Measurements from ENCODE around the gene ICAM2. TPM values are rescaled to one million over a fixed set of nuclear protein-coding genes. Genes with fewer than 3 reads are reported as not detected.
A peak's percentile ranks its signal among the peaks of the same experiment; 100 is the strongest.

Gene ICAM2
- total RNA-seq, 4 donors from 2014 or later, result 6.4 to 24.3 (median 9.3) TPM; not detected in 1

DNA sequence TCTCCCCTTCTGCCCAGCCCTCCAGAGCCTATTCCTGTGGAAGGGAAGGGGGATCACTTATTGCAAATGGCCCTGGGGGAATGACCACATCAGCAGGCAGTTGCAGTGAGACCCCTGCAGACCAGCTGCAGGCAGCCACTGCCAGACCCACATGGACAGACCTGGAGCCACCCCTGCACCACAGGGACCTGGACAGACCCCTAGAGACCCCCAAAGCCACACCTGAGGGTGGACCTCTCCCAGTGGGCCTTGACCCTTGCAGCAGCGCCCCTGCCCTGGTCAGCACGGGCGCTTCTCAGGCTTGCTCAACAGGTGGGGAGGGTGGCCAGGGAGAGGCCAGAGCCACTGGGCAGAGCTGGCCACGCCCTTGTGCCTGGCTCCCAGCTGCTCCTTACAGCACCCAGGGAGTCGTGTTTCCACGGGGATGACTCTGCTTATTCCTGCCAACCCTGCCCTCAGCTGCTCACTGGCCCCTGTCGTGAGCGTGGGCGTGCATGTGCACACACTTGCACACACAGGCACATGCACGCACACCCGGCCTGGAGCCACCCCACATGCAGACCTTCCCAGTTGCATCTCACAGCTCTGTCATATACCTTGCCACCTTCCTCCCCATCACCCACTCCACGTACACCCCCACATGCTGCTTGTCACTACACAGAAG is 46.4 kb downstream of the ICAM2 start:
- peak; percentile 26 for DNase-seq
- in situ Hi-C loops (cut with MboI; ENCODE audit: low pct_ligation_motif_present in 1 of 4, low pct_unique_long_range_greater_than_20kb in 1 of 4, low sequenced_read_pairs in 3 of 4) (no loop called here), intact Hi-C loops (cut with DNase I; ENCODE audit: low total_unique reads) (no loop called here)
- 57% methylated on average over 12 of the region's 12 CpGs; no CpG with 5 or more reads in 1 of the 2 donors for whole genome bisulfite sequencing, 2 donors (ENCODE audit: low coverage in 1 of 2)
- Histone ChIP-seq H3K27ac (no peak overlapping the region), H3K4me1 (no peaks in the 10 kb centered on the region), H3K4me3 (no peak overlapping the region), H3K27me3 (no peaks in the 10 kb centered on the region), H3K36me3 (no peaks in the 10 kb centered on the region), H3K9me3 (no peaks in the 10 kb centered on the region)
- no peak for TF ChIP-seq EP300 (IDR thresholded peaks at IDR 0.05; ENCODE audit: low read depth)
- no peak for TF ChIP-seq POLR2AphosphoS5 (IDR thresholded peaks at IDR 0.05)
- TF ChIP-seq, protein P1, sequence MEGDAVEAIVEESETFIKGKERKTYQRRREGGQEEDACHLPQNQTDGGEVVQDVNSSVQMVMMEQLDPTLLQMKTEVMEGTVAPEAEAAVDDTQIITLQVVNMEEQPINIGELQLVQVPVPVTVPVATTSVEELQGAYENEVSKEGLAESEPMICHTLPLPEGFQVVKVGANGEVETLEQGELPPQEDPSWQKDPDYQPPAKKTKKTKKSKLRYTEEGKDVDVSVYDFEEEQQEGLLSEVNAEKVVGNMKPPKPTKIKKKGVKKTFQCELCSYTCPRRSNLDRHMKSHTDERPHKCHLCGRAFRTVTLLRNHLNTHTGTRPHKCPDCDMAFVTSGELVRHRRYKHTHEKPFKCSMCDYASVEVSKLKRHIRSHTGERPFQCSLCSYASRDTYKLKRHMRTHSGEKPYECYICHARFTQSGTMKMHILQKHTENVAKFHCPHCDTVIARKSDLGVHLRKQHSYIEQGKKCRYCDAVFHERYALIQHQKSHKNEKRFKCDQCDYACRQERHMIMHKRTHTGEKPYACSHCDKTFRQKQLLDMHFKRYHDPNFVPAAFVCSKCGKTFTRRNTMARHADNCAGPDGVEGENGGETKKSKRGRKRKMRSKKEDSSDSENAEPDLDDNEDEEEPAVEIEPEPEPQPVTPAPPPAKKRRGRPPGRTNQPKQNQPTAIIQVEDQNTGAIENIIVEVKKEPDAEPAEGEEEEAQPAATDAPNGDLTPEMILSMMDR (IDR thresholded peaks at IDR 0.05), result no peak
- TF ChIP-seq POLR2A (IDR thresholded peaks at IDR 0.05), result no peak

DNA sequence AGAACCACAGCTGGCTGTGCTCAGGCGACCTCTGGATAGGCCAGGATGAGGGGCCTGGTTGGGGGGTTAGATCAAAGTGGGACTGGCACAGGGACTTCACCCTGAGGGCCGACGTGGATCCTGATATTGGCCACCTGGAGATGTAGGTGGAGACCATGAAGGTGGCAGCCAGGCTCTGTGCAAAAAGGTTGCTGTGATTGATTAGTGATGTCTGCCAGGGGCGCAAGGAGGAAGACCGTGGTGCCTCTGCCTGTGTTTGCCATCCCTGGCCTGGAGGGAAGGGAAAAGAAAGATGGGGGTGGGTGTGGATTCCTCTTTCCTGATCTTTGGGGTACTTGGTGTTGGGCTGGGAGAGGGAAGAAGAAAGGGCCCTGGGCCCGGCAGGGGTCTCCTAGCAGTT is 47.2 kb downstream of the ICAM2 start:
- in situ Hi-C loops (cut with MboI; ENCODE audit: low pct_ligation_motif_present in 1 of 4, low pct_unique_long_range_greater_than_20kb in 1 of 4, low sequenced_read_pairs in 3 of 4) (no loop called here), intact Hi-C loops (cut with DNase I; ENCODE audit: low total_unique reads) (no loop called here)
- H3K36me3 ChIP-seq, result no peaks in the 10 kb centered on the region
- TF ChIP-seq POLR2AphosphoS5 (IDR thresholded peaks at IDR 0.05), result no peak
- TF ChIP-seq POLR2A (IDR thresholded peaks at IDR 0.05), result no peak
- TF ChIP-seq, protein P1 (IDR thresholded peaks at IDR 0.05), result no peak
- no peak for TF ChIP-seq EP300 (IDR thresholded peaks at IDR 0.05; ENCODE audit: low read depth)
- H3K4me3 ChIP-seq, result no peak overlapping the region
- no peaks in the 10 kb centered on the region for H3K9me3 ChIP-seq
- no peak for DNase-seq
- 77% methylated on average over 6 of the region's 6 CpGs; no CpG with 5 or more reads in 1 of the 2 donors for WGBS, 2 donors (ENCODE audit: low coverage in 1 of 2)
- H3K4me1 ChIP-seq, result no peaks in the 10 kb centered on the region
- H3K27ac ChIP-seq, result no peak overlapping the region
- H3K27me3 ChIP-seq, result no peaks in the 10 kb centered on the region

GRCh38 chr17:63972796-63973195 is 47.6 kb downstream of the ICAM2 start, which contains the start of gene SCN4A:
SCN4A (minus strand) TSS chr17:63972918; CDS start chr17:63972841, 77 bp downstream.
- H3K9me3 ChIP-seq, result no peaks in the 10 kb centered on the region
- in situ Hi-C loops (cut with MboI; ENCODE audit: low pct_ligation_motif_present in 1 of 4, low pct_unique_long_range_greater_than_20kb in 1 of 4, low sequenced_read_pairs in 3 of 4), result no loop called here
- DNase-seq, result no peak
- no peaks in the 10 kb centered on the region for H3K36me3 ChIP-seq
- 93% methylated on average over 9 of the region's 14 CpGs; no CpG with 5 or more reads in 1 of the 2 donors for WGBS, 2 donors (ENCODE audit: low coverage in 1 of 2)
- H3K27ac ChIP-seq, result no peak within 1 kb of the TSS
- no peaks in the 10 kb centered on the region for H3K27me3 ChIP-seq
- TF ChIP-seq, protein P1 (IDR thresholded peaks at IDR 0.05), result no peak
- TF ChIP-seq EP300 (IDR thresholded peaks at IDR 0.05; ENCODE audit: low read depth), result no peak
- TF ChIP-seq POLR2AphosphoS5 (IDR thresholded peaks at IDR 0.05), result no peak
- TF ChIP-seq POLR2A (IDR thresholded peaks at IDR 0.05), result no peak
- intact Hi-C loops (cut with DNase I; ENCODE audit: low total_unique reads), result no loop called here
- H3K4me3 ChIP-seq, result no peak within 1 kb of the TSS
- no peaks in the 10 kb centered on the region for H3K4me1 ChIP-seq

GRCh38 chr17:63969278-63969677 is 51.2 kb downstream of the ICAM2 start:
- Histone ChIP-seq H3K4me3 (no peak overlapping the region), H3K4me1 (no peaks in the 10 kb centered on the region), H3K9me3 (no peaks in the 10 kb centered on the region), H3K27me3 (no peaks in the 10 kb centered on the region), H3K36me3 (no peaks in the 10 kb centered on the region), H3K27ac (no peak overlapping the region)
- in situ Hi-C loops (cut with MboI; ENCODE audit: low pct_ligation_motif_present in 1 of 4, low pct_unique_long_range_greater_than_20kb in 1 of 4, low sequenced_read_pairs in 3 of 4), result no loop called here
- WGBS, 2 donors (ENCODE audit: low coverage in 1 of 2), result 42 to 78% methylated on average over 3 to 10 of the region's 10 CpGs
- TF ChIP-seq, protein P1 (IDR thresholded peaks at IDR 0.05), result no peak
- TF ChIP-seq POLR2A (IDR thresholded peaks at IDR 0.05) (no peak), EP300 (IDR thresholded peaks at IDR 0.05; ENCODE audit: low read depth) (no peak), POLR2AphosphoS5 (IDR thresholded peaks at IDR 0.05) (no peak)
- DNase-seq, result no peak
- intact Hi-C loops (cut with DNase I; ENCODE audit: low total_unique reads), result no loop called here
